AG04449 (cell line): ENCODE results near the gene TIMP4.

Experiments
- CTCF ChIA-PET: fragments of 350-600 bp; formaldehyde crosslinking; extraction: SDS; loops from one replicate; lab custom pipeline; 2021; ENCODE audit warnings: antibody characterized with exemption; lab: Yijun Ruan, JAX
- POLR2A ChIA-PET: fragments of 400-600, 350-600 bp; formaldehyde crosslinking; extraction: SDS; loops from one replicate; lab custom pipeline; 2020; ENCODE audit warnings: antibody characterized with exemption, inconsistent platforms; lab: Yijun Ruan, JAX
- DNase-seq: peaks from one replicate; pipeline ENCODE4 v3.0.0-alpha.2; 2010; ENCODE audit warnings: low read depth, low spot score
- H3K4me3 ChIP-seq: 2 replicates; pipeline ENCODE4 v1.5.1; 2011; ENCODE audit warnings: low read depth, mild to moderate bottlenecking, control low read depth, low read length
- TF ChIP-seq, protein P1 (sequence below): IDR thresholded peaks from one replicate; pipeline ENCODE4 v1.5.1; 2011; ENCODE audit warnings: mild to moderate bottlenecking, moderate library complexity, low read length, control low read depth, inconsistent platforms; ENCODE audit not compliant: insufficient read depth; ENCODE audit errors: missing control alignments

The TIMP4 gene

DNA sequence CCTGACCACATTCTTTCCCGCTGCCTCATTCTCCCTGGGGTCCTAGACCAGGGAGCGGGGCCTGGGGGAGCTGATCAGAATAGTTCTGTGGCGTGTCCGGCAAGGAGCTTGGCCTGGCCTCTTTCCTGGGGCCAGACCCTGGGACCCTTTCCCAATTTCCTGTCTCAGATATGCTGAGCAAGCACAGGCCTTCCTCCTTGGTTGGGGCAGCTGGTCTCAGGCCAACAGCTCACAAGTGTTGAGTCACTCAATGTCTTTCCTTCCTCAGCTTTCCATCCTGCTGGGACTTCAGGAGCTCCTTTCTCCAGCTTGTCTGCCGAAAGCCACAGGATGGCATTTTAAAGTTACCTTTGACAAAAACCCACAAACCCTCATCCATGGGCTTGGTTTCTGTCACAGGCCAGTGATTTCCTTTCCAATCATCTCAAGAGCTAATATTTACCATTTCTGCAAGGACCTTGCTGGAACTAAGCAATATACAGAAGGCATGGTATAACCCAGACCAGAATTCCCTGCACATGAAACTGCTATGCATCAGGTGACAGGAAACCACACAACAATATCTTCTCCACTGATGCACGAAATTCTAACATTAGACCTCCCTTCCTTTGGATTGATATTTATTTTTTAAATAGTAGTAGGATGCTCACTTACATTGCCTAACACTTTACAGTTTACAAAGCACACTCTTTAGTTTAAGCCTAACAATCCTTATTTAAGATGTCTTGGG lies 19.5 kb upstream of the TIMP4 start:
- ChIA-PET POLR2A (no interaction called here), CTCF (interaction anchor here (1.0 to 13.6 kb wide), 9 partner anchors 11 to 304 kb away, joined by 3 to 319 read pairs (median 21); partner anchors contain the start of gene TSEN2)
- no peak for DNase-seq
- no peak overlapping the region for H3K4me3 ChIP-seq
- TF ChIP-seq, protein P1, sequence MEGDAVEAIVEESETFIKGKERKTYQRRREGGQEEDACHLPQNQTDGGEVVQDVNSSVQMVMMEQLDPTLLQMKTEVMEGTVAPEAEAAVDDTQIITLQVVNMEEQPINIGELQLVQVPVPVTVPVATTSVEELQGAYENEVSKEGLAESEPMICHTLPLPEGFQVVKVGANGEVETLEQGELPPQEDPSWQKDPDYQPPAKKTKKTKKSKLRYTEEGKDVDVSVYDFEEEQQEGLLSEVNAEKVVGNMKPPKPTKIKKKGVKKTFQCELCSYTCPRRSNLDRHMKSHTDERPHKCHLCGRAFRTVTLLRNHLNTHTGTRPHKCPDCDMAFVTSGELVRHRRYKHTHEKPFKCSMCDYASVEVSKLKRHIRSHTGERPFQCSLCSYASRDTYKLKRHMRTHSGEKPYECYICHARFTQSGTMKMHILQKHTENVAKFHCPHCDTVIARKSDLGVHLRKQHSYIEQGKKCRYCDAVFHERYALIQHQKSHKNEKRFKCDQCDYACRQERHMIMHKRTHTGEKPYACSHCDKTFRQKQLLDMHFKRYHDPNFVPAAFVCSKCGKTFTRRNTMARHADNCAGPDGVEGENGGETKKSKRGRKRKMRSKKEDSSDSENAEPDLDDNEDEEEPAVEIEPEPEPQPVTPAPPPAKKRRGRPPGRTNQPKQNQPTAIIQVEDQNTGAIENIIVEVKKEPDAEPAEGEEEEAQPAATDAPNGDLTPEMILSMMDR, result no peak

DNA sequence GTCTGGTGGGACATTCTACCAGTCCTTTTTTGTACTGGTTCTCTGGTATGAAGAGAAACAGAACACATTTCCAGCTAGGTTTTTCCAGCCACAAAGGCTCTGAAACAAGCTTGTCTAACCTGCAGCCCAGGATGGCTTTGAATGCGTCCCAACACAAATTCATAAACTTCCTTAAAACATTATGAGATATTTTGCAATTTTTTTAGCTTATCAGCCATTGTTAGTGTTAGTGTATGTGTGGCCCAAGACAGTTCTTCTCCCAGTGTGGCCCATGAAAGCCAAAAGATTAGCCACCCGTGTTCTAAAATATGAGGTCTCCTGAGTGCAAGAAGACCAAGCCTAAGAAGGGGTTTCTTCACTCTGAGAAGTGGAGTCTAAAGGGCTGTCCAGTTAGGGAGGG lies 18.4 kb upstream of the TIMP4 start:
- H3K4me3 ChIP-seq, result no peak overlapping the region
- ChIA-PET CTCF (interaction anchor here (0.8 to 13.6 kb wide), 19 partner anchors 10 to 798 kb away, joined by 3 to 319 read pairs (median 5); partner anchors contain the start of genes TIMP4 and TSEN2), POLR2A (no interaction called here)
- no peak for DNase-seq
- TF ChIP-seq, protein P1, result no peak

DNA sequence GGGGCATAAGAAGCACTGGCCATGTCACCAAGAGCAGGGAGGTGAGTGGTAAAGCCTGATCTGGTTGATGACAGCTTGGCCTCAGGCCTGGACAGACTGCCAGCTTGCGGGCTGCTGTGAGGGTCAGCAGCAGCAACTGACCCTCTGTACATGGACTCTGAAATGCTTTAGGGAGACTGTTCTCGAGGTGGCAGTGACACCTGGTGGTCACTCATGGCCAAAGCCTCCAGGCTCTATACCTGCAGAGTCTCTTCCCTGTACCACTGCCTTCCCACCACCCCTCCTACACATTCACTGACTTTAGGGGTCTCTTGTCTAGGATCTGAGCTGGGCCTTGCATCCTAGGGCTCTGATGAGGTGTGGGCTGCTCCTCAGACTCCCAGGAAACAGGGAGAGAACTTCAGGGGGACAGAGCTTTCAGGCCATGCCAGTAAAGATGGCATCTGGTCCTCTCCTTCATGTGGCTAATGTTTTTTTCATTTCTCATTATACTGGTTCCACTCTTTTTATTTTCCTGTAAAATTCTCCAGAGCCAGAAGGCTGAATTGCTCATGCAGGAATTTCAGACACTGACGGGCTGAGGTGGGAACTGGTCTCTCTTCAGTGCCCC lies 17.2 kb upstream of the TIMP4 start:
- no peak overlapping the region for H3K4me3 ChIP-seq
- ChIA-PET POLR2A (interaction anchor here (0.7 kb wide), 1 partner anchor 52 kb away, joined by 3 read pairs; no protein-coding TSS in a partner anchor), CTCF (interaction anchor here (0.8 to 13.6 kb wide), 27 partner anchors 8 to 797 kb away, joined by 3 to 319 read pairs (median 5); partner anchors contain the start of gene TSEN2)
- DNase-seq, result no peak
- TF ChIP-seq, protein P1, result peak; percentile 84

GRCh38 chr3:12175137-12175593 lies 16.5 kb upstream of the TIMP4 start:
- ChIA-PET CTCF (interaction anchor here (0.9 to 13.6 kb wide), 19 partner anchors 8 to 334 kb away, joined by 3 to 319 read pairs (median 7); partner anchors contain the start of gene TSEN2), POLR2A (interaction anchor here (0.7 kb wide), 1 partner anchor 53 kb away, joined by 3 read pairs; no protein-coding TSS in a partner anchor)
- no peak for DNase-seq
- TF ChIP-seq, protein P1, result no peak
- no peak overlapping the region for H3K4me3 ChIP-seq

DNA sequence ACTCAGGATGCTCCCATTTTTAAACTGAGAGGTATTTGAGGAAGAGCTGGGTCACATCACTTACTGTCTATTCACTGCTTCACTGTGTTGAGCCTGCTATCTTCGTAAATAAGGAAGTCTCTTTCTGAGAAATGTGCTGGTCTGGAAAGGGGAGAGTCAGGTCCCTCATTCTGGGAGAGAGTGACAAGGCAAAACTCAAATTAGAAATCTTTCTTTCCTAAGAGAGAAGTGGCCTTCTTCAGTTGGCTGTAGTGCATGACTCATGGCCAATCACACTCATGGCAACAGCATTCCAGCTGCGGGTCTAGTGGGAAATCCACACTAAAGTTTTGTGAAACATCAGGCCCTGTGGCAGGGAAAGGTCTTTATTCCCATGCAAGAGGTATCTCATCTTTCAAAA lies 11.5 kb upstream of the TIMP4 start:
- POLR2A ChIA-PET, result no interaction called here
- no peak overlapping the region for H3K4me3 ChIP-seq
- no peak for DNase-seq
- TF ChIP-seq, protein P1, result no peak
- CTCF ChIA-PET, result interaction anchor here (0.8 to 13.6 kb wide), 4 partner anchors 10 to 309 kb away, joined by 3 to 319 read pairs (median 6); no protein-coding TSS in a partner anchor

DNA sequence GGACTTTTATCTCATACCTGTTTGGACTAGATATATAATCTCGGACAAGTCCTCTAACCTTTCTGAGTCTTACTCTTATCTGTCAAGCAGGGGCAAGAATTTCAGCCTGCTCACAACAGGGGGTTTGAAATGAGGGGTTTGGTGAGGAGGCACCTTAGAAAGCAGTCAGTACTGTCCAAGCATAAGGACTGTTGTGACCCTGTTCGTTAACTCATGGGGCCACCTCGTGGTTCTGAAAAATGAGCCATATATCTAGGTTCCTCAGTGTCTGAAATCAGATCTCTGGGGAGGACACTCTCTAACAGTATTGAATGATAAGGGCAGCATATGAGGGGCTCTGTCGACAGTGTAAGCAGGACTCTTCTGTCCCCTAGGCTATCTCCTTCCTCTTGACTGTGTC lies 7.2 kb upstream of the TIMP4 start:
- no peak for DNase-seq
- POLR2A ChIA-PET, result no interaction called here
- TF ChIP-seq, protein P1, result no peak
- no peak overlapping the region for H3K4me3 ChIP-seq
- CTCF ChIA-PET, result interaction anchor here (1.3 kb wide), 1 partner anchor 27 kb away, joined by 3 read pairs; no protein-coding TSS in a partner anchor
